Kidney epithelial cell (primary cell): ENCODE results near the gene TBKBP1. TPM values are rescaled to one million over a fixed set of nuclear protein-coding genes. Genes with fewer than 3 reads are reported as not detected.

Source experiments
- DNase-seq: peaks from one replicate; pipeline ENCODE4 v3.0.0-alpha.2; 2010; ENCODE audit warnings: low read depth
- H3K27me3 ChIP-seq: 2 replicates; pipeline ENCODE4 v1.6.0; 2011; ENCODE audit warnings: low read length; ENCODE audit not compliant: control insufficient read depth, insufficient read depth
- H3K36me3 ChIP-seq: 2 replicates; pipeline ENCODE4 v1.5.1; 2011; ENCODE audit warnings: low read length; ENCODE audit not compliant: control insufficient read depth, insufficient read depth
- H3K4me3 ChIP-seq: 2 replicates; pipeline ENCODE4 v1.5.1; 2011; ENCODE audit warnings: low read depth, mild to moderate bottlenecking, control low read depth, low read length
- total RNA-seq: library from RNA; depleted of rRNA; stranded (reverse); fragments of >200 nt; gene quantifications from 2 replicates; pipeline ENCODE4 v1.2.3, GENCODE V29; 2015
- TF ChIP-seq, protein P1 (sequence below): IDR thresholded peaks from 2 replicates; pipeline ENCODE4 v1.5.1; 2011; ENCODE audit warnings: mild to moderate bottlenecking, moderate library complexity, low read length, control low read depth, inconsistent platforms; ENCODE audit not compliant: insufficient read depth, poor library complexity, severe bottlenecking

TBKBP1 gene
- total RNA-seq, 1 donor from 2014 or later = 9.7 TPM

- TF ChIP-seq, protein P1, sequence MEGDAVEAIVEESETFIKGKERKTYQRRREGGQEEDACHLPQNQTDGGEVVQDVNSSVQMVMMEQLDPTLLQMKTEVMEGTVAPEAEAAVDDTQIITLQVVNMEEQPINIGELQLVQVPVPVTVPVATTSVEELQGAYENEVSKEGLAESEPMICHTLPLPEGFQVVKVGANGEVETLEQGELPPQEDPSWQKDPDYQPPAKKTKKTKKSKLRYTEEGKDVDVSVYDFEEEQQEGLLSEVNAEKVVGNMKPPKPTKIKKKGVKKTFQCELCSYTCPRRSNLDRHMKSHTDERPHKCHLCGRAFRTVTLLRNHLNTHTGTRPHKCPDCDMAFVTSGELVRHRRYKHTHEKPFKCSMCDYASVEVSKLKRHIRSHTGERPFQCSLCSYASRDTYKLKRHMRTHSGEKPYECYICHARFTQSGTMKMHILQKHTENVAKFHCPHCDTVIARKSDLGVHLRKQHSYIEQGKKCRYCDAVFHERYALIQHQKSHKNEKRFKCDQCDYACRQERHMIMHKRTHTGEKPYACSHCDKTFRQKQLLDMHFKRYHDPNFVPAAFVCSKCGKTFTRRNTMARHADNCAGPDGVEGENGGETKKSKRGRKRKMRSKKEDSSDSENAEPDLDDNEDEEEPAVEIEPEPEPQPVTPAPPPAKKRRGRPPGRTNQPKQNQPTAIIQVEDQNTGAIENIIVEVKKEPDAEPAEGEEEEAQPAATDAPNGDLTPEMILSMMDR = no peak
- no peak for DNase-seq
- Histone ChIP-seq H3K4me3 (no peak overlapping the region), H3K27me3 (no peaks in the 10 kb centered on the region), H3K36me3 (no peaks in the 10 kb centered on the region)
Measured at GRCh38 chr17:47707056-47707804, 13.3 kb downstream of the TBKBP1 start.

- TF ChIP-seq, protein P1 = no peak
- Histone ChIP-seq H3K36me3 (no peaks in the 10 kb centered on the region), H3K4me3 (no peak overlapping the region), H3K27me3 (peaks cover 3% of the 10 kb centered on the region)
- no peak for DNase-seq
Measured at GRCh38 chr17:47707884-47708283, 13.9 kb downstream of the TBKBP1 start.

- peaks cover 8% of the 10 kb centered on the region for H3K27me3 ChIP-seq
- TF ChIP-seq, protein P1 = no peak
- H3K36me3 ChIP-seq = no peaks in the 10 kb centered on the region
- DNase-seq = no peak
- H3K4me3 ChIP-seq = no peak overlapping the region
Measured at GRCh38 chr17:47708312-47708863, 14.4 kb downstream of the TBKBP1 start.

GRCh38 chr17:47708864-47709541 lies 15.0 kb downstream of the TBKBP1 start:
- no peak for DNase-seq
- H3K36me3 ChIP-seq = no peaks in the 10 kb centered on the region
- TF ChIP-seq, protein P1 = no peak
- H3K27me3 ChIP-seq = peaks cover 14% of the 10 kb centered on the region
- no peak overlapping the region for H3K4me3 ChIP-seq

DNA sequence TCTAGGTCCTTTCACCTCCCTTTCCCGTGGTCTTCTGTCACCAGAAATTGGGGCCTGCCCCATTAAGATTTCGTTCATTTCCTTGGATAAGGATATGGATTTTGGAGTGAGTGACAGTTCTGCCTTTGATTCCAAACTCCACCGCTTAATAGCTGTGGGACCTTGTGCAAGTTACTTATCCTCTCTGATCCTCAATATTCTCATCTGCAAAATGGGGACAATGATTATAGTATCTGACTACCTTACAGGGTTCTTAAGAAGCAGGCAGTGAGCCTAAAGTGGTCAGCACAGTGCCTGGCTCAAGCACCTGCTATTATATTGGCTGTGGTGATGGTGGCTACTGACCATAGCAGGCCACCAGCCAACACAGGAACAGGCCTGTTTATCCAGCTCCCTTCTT lies 15.6 kb downstream of the TBKBP1 start:
- Histone ChIP-seq H3K27me3 (peaks cover 20% of the 10 kb centered on the region), H3K4me3 (no peak overlapping the region), H3K36me3 (no peaks in the 10 kb centered on the region)
- TF ChIP-seq, protein P1 = no peak
- DNase-seq = no peak
